Prostate gland (tissue), 2 donors: ENCODE measurements around the gene GSTM4. TPM values are rescaled to one million over a fixed set of nuclear protein-coding genes. Genes with fewer than 3 reads are reported as not detected.
A peak's percentile ranks its signal among the peaks of the same experiment; 100 is the strongest.

Experiments used
- DNase-seq: peaks from one replicate; pipeline ENCODE4 v3.0.0-alpha.2; 2019; ENCODE audit warnings: low spot score
- H3K27ac ChIP-seq, 2 donors: fragments of 200-600 bp; sonication (generic); 2 replicates each; pipeline ENCODE4 v1.5.1; 2017 to 2019
- H3K27me3 ChIP-seq: fragments of 200-600 bp; sonication (generic); replicated peaks from 2 replicates; pipeline ENCODE4 v1.5.1; 2019; ENCODE audit not compliant: insufficient read depth
- H3K36me3 ChIP-seq, 2 donors: fragments of 200-600 bp; sonication (generic); 1 replicate in 1 of 2; 2 replicates in 1 of 2; pipeline versions ENCODE4 v1.5.1 to v1.8.1; 2017 to 2019
- H3K4me1 ChIP-seq: fragments of 200-600 bp; sonication (generic); replicated peaks from 2 replicates; pipeline ENCODE4 v1.5.1; 2019
- H3K4me3 ChIP-seq, 2 donors: fragments of 200-600 bp; sonication (generic); 2 replicates each; pipeline ENCODE4 v1.5.1; 2017 to 2019
- H3K9me3 ChIP-seq: fragments of 200-600 bp; sonication (generic); 2 replicates; pipeline ENCODE4 v1.5.1; 2017
- CTCF ChIP-seq, 4 experiments: fragments of 200-600 bp in 2 of 4; fragments of 450-650 bp in 2 of 4; sonication (generic) in 2 of 4; IDR thresholded peaks; 1 replicate in 3 of 4; 2 replicates in 1 of 4; pipeline ENCODE4 v1.5.1; 2016 to 2019; ENCODE audit warnings: antibody characterized with exemption in 4 of 4, mild to moderate bottlenecking in 2 of 4, moderate library complexity in 2 of 4
- POLR2A ChIP-seq: fragments of 450-650 bp; IDR thresholded peaks from one replicate; pipeline ENCODE4 v1.6.1; 2016; ENCODE audit warnings: antibody characterized with exemption, mild to moderate bottlenecking
- POLR2AphosphoS5 ChIP-seq: sonication (generic); formaldehyde crosslinking; IDR thresholded peaks from one replicate; pipeline ENCODE4 v1.6.1; 2017; ENCODE audit warnings: antibody characterized with exemption
- WGBS: methylation state at CpG from one replicate; pipeline ENCODE4 v1.1.5; 2018; 5-methylcytosine and 5-hydroxymethylcytosine counted together
- intact Hi-C: fragments of 100-400 bp; cut with DNase I; formaldehyde crosslinking; loops from one replicate; pipeline ENCODE4 v1.14.2; 2022
- total RNA-seq, 2 donors: library from RNA; depleted of rRNA; stranded (reverse); fragments of >200 nt; gene quantifications; one replicate each; pipeline ENCODE4 v1.1.0, GENCODE V29; 2016

GSTM4 gene
- total RNA-seq, 2 donors from 2014 or later = 26.8 to 56.5 TPM

GRCh38 chr1:109630898-109631512 is 24.9 kb upstream of the GSTM4 start:
- no peak overlapping the region for H3K4me3 ChIP-seq
- H3K27me3 ChIP-seq = no peaks in the 10 kb centered on the region
- 82% methylated on average over 14 of the region's 14 CpGs for WGBS
- peak; percentile 3 for DNase-seq
- H3K27ac ChIP-seq = peak overlapping the region; percentile 40 to 86
- peaks cover 14% of the 10 kb centered on the region for H3K4me1 ChIP-seq
- H3K9me3 ChIP-seq = no peaks in the 10 kb centered on the region
- TF ChIP-seq POLR2AphosphoS5 (no peak), CTCF (IDR thresholded peaks at IDR 0.05) (no peak), POLR2A (no peak)
- intact Hi-C loops = loop anchor here (5.0 kb wide), 1 partner anchor 84 kb away; the partner anchor contains the start of gene GNAI3
- H3K36me3 ChIP-seq = no peaks in the 10 kb centered on the region

DNA sequence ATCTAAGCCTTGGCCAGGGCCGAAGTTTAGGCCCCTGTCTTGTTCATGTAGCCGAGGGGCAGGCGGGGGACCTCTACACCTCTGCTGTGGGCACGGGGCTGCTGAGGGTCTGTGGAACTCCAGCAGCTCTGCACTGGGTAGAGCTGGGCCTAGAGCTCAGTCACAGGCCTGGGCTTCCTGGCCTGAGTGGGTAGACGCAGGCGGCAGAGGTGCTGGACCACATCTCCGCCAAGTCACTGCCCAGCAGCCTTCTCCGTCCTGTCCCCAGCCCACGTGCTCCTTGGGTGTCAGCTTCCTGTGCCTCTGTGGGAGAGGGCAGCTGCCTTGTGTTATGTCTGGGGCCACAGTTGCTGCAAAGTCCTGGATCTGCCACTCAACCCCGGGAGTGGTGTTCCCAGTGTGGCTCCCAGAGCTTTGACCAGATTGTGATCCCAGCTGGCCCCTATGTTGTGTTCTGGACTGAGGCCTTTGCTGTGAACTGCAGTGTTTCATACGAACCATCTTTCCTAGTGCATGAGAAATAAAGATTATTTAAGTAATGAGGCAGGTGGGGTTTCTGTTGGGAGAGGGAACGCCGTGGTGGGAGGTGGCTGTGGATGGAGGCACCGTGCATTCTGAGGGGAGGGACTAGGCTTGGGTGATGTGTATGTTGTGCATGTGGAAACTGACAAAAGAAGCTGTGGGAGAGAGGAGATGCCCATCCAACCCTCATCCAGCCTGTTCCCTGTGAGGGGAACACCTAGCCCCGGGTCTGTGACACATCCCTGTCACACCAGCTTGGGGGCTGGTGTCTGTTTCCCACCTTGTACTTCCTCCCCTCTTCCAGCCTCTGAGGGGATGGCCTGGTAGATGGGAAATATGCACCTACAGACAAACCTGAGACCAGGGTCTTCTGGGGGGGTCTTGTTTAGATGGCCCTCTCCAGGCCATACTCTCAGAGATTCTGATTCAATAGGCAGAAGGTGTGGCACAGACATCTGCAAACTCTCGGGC is 24.1 kb upstream of the GSTM4 start:
- TF ChIP-seq POLR2AphosphoS5 (no peak), POLR2A (no peak), CTCF (IDR thresholded peaks at IDR 0.05) (no peak)
- no peaks in the 10 kb centered on the region for H3K36me3 ChIP-seq
- intact Hi-C loops = loop anchor here (5.0 kb wide), 1 partner anchor 85 kb away; the partner anchor contains the start of gene GNAI3
- H3K27ac ChIP-seq = peak overlapping the region; percentile 82 to 86
- peaks cover 14% of the 10 kb centered on the region for H3K4me1 ChIP-seq
- no peak overlapping the region for H3K4me3 ChIP-seq
- no peaks in the 10 kb centered on the region for H3K27me3 ChIP-seq
- no peaks in the 10 kb centered on the region for H3K9me3 ChIP-seq
- peak; percentile 3 for DNase-seq
- 58% methylated on average over 16 of the region's 16 CpGs for WGBS

DNA sequence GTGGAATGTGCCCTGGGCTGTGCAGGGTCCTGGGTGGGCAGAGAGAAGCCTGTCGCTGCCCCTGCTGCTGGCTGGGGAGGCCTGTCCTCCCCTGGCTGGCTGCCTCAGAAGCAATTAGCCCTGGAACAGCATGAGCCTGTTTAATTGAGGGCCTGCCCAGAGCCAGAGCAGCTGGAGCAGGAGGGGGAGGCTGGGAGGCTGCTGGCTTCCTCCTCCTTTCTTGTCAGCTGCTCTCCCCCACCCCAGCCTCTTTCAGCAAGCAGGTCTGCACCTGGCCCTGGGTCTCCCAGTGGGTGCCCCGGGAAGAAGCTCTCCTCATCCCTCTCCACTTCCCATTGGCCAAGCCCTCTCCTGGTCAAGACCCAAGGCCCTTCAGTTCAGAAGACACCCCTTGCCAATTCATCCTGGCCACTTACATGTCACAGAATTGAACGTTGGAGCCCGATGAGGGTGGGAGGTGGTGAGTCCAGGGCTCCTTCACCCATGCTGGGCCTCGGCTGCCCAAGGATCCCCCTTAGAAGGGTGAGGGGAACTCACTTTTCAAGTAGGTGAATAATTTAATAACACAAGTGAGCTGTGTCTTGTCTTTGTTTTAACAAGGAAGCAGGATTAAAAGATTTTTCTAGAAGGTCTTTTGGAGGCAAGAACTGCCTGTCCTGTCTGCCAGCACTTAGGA is 23.1 kb upstream of the GSTM4 start:
- peaks cover 14% of the 10 kb centered on the region for H3K4me1 ChIP-seq

GRCh38 chr1:109634292-109634691 is 21.6 kb upstream of the GSTM4 start:
- DNase-seq = peak; percentile 3
- no peak for TF ChIP-seq POLR2A
- no peak for TF ChIP-seq CTCF (IDR thresholded peaks at IDR 0.05)
- WGBS = 80% methylated on average over 6 of the region's 6 CpGs
- intact Hi-C loops = loop anchor here (5.0 kb wide), 1 partner anchor 87 kb away; the partner anchor contains the start of gene GNAI3
- no peak overlapping the region for H3K4me3 ChIP-seq
- no peaks in the 10 kb centered on the region for H3K27me3 ChIP-seq
- peaks cover 14% of the 10 kb centered on the region for H3K4me1 ChIP-seq
- H3K36me3 ChIP-seq = no peaks in the 10 kb centered on the region
- H3K9me3 ChIP-seq = no peaks in the 10 kb centered on the region
- H3K27ac ChIP-seq = no peak overlapping the region

More for the DNA sequence above, 23.1 kb upstream of the GSTM4 start:
- TF ChIP-seq CTCF (IDR thresholded peaks at IDR 0.05) = no peak
- peak; percentile 79 for TF ChIP-seq POLR2AphosphoS5
- 10% methylated on average over 5 of the region's 5 CpGs for WGBS
- Histone ChIP-seq H3K9me3 (no peaks in the 10 kb centered on the region), H3K27ac (peak overlapping the region; percentile 82 to 86), H3K36me3 (no peaks in the 10 kb centered on the region), H3K27me3 (no peaks in the 10 kb centered on the region), H3K4me3 (no peak overlapping the region)
- DNase-seq = peak; percentile 74
- intact Hi-C loops = loop anchor here (5.0 kb wide), 1 partner anchor 86 kb away; the partner anchor contains the start of gene GNAI3
